Measurements from ENCODE around the gene IPCEF1. TPM values are rescaled to one million over a fixed set of nuclear protein-coding genes. Genes with fewer than 3 reads are reported as not detected.

IPCEF1 gene
- polyA plus RNA-seq, 1 donor (not counting 4 experiments of a cell fraction or from before 2014, with no cell fraction given): 0.21 TPM

DNA sequence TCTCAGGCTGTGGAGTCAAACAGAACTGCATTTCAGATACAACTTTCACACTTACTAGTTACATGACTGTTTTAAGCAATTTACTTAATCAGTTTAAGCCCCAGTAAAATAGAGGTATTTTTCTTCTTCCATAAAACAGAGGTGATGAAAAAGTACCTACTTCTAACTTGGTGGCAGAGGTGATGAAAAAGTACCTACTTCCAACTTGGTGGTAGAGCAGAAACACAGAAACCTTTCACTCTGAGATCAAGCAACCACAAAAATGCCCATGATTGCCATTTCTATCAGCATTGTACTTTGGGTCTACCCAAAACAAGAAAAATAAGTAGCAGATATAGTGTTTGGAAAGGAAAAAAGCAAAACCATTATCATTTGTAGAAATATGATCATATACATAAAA is 168.9 kb downstream of the IPCEF1 start:
- H2AFZ ChIP-seq (ENCODE audit: control insufficient read depth, low read length): no peak overlapping the region
- no peaks in the 10 kb centered on the region for H3K9me3 ChIP-seq (ENCODE audit: control insufficient read depth, low read depth, low read length)
- no peak overlapping the region for H3K27ac ChIP-seq (ENCODE audit: control insufficient read depth, insufficient read depth, low read length)
- dilution Hi-C loops (cut with MboI; ENCODE audit: extremely low pct_ligation_motif_present, low sequenced_read_pairs): no loop called here
- no peaks in the 10 kb centered on the region for H4K20me1 ChIP-seq (ENCODE audit: control insufficient read depth, extremely low read depth, insufficient read depth, low read length)
- H3K4me2 ChIP-seq (ENCODE audit: control insufficient read depth, extremely low read depth, insufficient read depth, low read depth, low read length): no peak overlapping the region
- DNase-seq (ENCODE audit: low read depth, low spot score): no peak
- H3K4me3 ChIP-seq (ENCODE audit: control insufficient read depth in 2 of 3, extremely low read depth in 1 of 3, insufficient read depth in 2 of 3, low read depth in 1 of 3, low read length in 3 of 3): no peak overlapping the region
- H3K4me1 ChIP-seq (ENCODE audit: control insufficient read depth, extremely low read depth, insufficient read depth, low read length): no peaks in the 10 kb centered on the region
- no peaks in the 10 kb centered on the region for H3K9me1 ChIP-seq (ENCODE audit: control insufficient read depth, extremely low read depth, insufficient read depth, low read length)
- no peak for TF ChIP-seq EZH2 (IDR thresholded peaks at IDR 0.05; ENCODE audit: low read length)
- no peak for TF ChIP-seq CTCF (optimal IDR thresholded peaks at IDR 0.05 in 1 of 3, IDR thresholded peaks at IDR 0.05 in 1 of 3, conservative IDR thresholded peaks at IDR 0.05 in 1 of 3; ENCODE audit: extremely low read depth in 1 of 3, insufficient read depth in 2 of 3, low read length in 3 of 3)
- FAIRE-seq: no peak
- H3K36me3 ChIP-seq (ENCODE audit: control insufficient read depth in 2 of 2, extremely low read depth in 1 of 2, insufficient read depth in 2 of 2, low read length in 2 of 2): no peaks in the 10 kb centered on the region
- H3K9ac ChIP-seq (ENCODE audit: control insufficient read depth, extremely low read depth, insufficient read depth, low read length): no peak overlapping the region
- no peaks in the 10 kb centered on the region for H3K27me3 ChIP-seq (ENCODE audit: control insufficient read depth, extremely low read depth, insufficient read depth, low read length)
- no peaks in the 10 kb centered on the region for H3K79me2 ChIP-seq (ENCODE audit: control insufficient read depth, insufficient read depth, low read length)

DNA sequence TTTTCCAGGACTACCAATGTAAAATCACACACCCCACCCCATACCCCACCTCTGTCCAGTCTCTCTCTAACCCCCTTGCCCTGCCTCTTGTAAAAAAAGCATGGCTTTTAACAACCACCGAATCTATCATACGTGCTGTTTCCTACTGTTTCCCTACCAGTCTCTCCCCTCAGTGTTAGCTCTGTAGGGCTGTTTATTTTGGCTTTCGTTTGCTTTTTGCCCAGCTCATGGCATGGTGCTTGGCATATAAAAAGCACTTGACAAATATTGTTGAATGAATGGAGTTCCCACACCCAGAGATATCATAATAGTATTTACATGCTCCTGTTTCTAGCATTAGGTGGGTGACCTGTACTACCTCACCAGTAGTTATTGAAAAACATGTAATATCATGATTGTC is 169.4 kb downstream of the IPCEF1 start:
- TF ChIP-seq EZH2 (IDR thresholded peaks at IDR 0.05; ENCODE audit: low read length) (no peak), CTCF (optimal IDR thresholded peaks at IDR 0.05 in 1 of 3, IDR thresholded peaks at IDR 0.05 in 1 of 3, conservative IDR thresholded peaks at IDR 0.05 in 1 of 3; ENCODE audit: extremely low read depth in 1 of 3, insufficient read depth in 2 of 3, low read length in 3 of 3) (no peak)
- Histone ChIP-seq H3K4me1 (ENCODE audit: control insufficient read depth, extremely low read depth, insufficient read depth, low read length) (no peaks in the 10 kb centered on the region), H3K27ac (ENCODE audit: control insufficient read depth, insufficient read depth, low read length) (no peak overlapping the region), H3K9me3 (ENCODE audit: control insufficient read depth, low read depth, low read length) (no peaks in the 10 kb centered on the region), H3K9me1 (ENCODE audit: control insufficient read depth, extremely low read depth, insufficient read depth, low read length) (no peaks in the 10 kb centered on the region), H3K36me3 (ENCODE audit: control insufficient read depth in 2 of 2, extremely low read depth in 1 of 2, insufficient read depth in 2 of 2, low read length in 2 of 2) (no peaks in the 10 kb centered on the region), H3K9ac (ENCODE audit: control insufficient read depth, extremely low read depth, insufficient read depth, low read length) (no peak overlapping the region), H3K4me2 (ENCODE audit: control insufficient read depth, extremely low read depth, insufficient read depth, low read depth, low read length) (no peak overlapping the region), H3K79me2 (ENCODE audit: control insufficient read depth, insufficient read depth, low read length) (no peaks in the 10 kb centered on the region), H4K20me1 (ENCODE audit: control insufficient read depth, extremely low read depth, insufficient read depth, low read length) (no peaks in the 10 kb centered on the region), H3K4me3 (ENCODE audit: control insufficient read depth in 2 of 3, extremely low read depth in 1 of 3, insufficient read depth in 2 of 3, low read depth in 1 of 3, low read length in 3 of 3) (no peak overlapping the region), H3K27me3 (ENCODE audit: control insufficient read depth, extremely low read depth, insufficient read depth, low read length) (no peaks in the 10 kb centered on the region), H2AFZ (ENCODE audit: control insufficient read depth, low read length) (no peak overlapping the region)
- dilution Hi-C loops (cut with MboI; ENCODE audit: extremely low pct_ligation_motif_present, low sequenced_read_pairs): no loop called here
- FAIRE-seq: no peak
- DNase-seq (ENCODE audit: low read depth, low spot score): no peak

All from keratinocyte (primary cell).